Effector memory CD8-positive, alpha-beta T cell (primary cell): ENCODE data around the gene ABT1.
A peak's percentile ranks its signal among the peaks of the same experiment; 100 is the strongest.
"Not testable (repeated sequence)": the region's sequence is repeated elsewhere in the genome, so short reads cannot be mapped to it uniquely, and the experiment has no call there.

Source experiments
- ATAC-seq: fragments of 150-1000 bp; cut with Tn5 transposase; replicated peaks from 2 replicates; pipeline ENCODE4 v1.10.0; 2021; ENCODE audit warnings: mild to moderate bottlenecking, moderate library complexity
- DNase-seq, 3 experiments: peaks; one replicate each; pipeline ENCODE4 v3.0.0; 2021
- H3K27ac Mint-ChIP-seq, 2 donors: one replicate each; pipeline ENCODE4 v1.8.0; 2022; ENCODE audit warnings: mild to moderate bottlenecking in 2 of 2, mixed read lengths in 2 of 2, moderate library complexity in 2 of 2
- H3K27me3 Mint-ChIP-seq, 2 donors: one replicate each; pipeline ENCODE4 v1.8.0; 2022; ENCODE audit warnings: mixed read lengths in 2 of 2
- H3K36me3 Mint-ChIP-seq: one replicate; pipeline ENCODE4 v1.8.0; 2022; ENCODE audit warnings: mild to moderate bottlenecking, moderate library complexity, mixed read lengths; ENCODE audit not compliant: insufficient read depth
- H3K4me1 Mint-ChIP-seq, 2 donors: one replicate each; pipeline ENCODE4 v1.8.0; 2022; ENCODE audit warnings: low read depth in 2 of 2, mixed read lengths in 2 of 2
- H3K4me3 Mint-ChIP-seq, 2 donors: one replicate each; pipeline ENCODE4 v1.8.0; 2022; ENCODE audit warnings: mild to moderate bottlenecking in 2 of 2, mixed read lengths in 2 of 2, moderate library complexity in 2 of 2
- H3K9me3 Mint-ChIP-seq, 2 donors: one replicate each; pipeline ENCODE4 v1.8.0; 2022; ENCODE audit warnings: mixed read lengths in 2 of 2
- total RNA-seq, 9 experiments: gene quantifications; one replicate each; lab custom pipeline; 2026; lab: John Stamatoyannopoulos, UW

The ABT1 gene
- 30.7 to 91.4 (median 71.5) reads per million in 9 experiments for total RNA-seq

GRCh38 chr6:26596579-26597388, at the start of gene ABT1:
ABT1 (plus strand) TSS chr6:26596953; CDS start chr6:26596983, 30 bp downstream.
- peaks cover 22% of the 10 kb centered on the region for H3K36me3 Mint-ChIP-seq
- peaks cover 4 to 27% of the 10 kb centered on the region in 2 donors for H3K27me3 Mint-ChIP-seq
- no peak within 1 kb of the TSS for H3K27ac Mint-ChIP-seq
- H3K4me3 Mint-ChIP-seq = no peak within 1 kb of the TSS
- peaks cover 7 to 9% of the 10 kb centered on the region in 2 donors for H3K4me1 Mint-ChIP-seq
- no peaks in the 10 kb centered on the region for H3K9me3 Mint-ChIP-seq
- peak; percentile 84 for ATAC-seq
- peak; percentile 95 to 98 (median 97) for DNase-seq

- not testable (repeated sequence) for ATAC-seq, DNase-seq, H3K4me3 Mint-ChIP-seq, H3K27me3 Mint-ChIP-seq, H3K9me3 Mint-ChIP-seq
- peaks cover 36% of the 10 kb centered on the region for H3K36me3 Mint-ChIP-seq
- H3K27ac Mint-ChIP-seq = peak overlapping the region in 1 of 2 donors; percentile 73
- peaks cover 12 to 19% of the 10 kb centered on the region in 2 donors for H3K4me1 Mint-ChIP-seq
These were observed 49.4 kb upstream of the ABT1 start for GRCh38 chr6:26547363-26547762.

- peak overlapping the region; percentile 59 to 86 for H3K27ac Mint-ChIP-seq
- DNase-seq (peak in 1 of 3 experiments; percentile 15), ATAC-seq (peak; percentile 13)
- peaks cover 11% of the 10 kb centered on the region for H3K36me3 Mint-ChIP-seq
- no peaks in the 10 kb centered on the region for H3K27me3 Mint-ChIP-seq
- no peaks in the 10 kb centered on the region for H3K9me3 Mint-ChIP-seq
- peak overlapping the region; percentile 93 for H3K4me3 Mint-ChIP-seq
- H3K4me1 Mint-ChIP-seq = peaks cover 6 to 9% of the 10 kb centered on the region in 2 donors
These were observed 46.3 kb upstream of the ABT1 start for GRCh38 chr6:26550250-26550993.

GRCh38 chr6:26552205-26552604, 44.5 kb upstream of the ABT1 start:
- H3K4me1 Mint-ChIP-seq = peaks cover 6 to 9% of the 10 kb centered on the region in 2 donors
- no peaks in the 10 kb centered on the region for H3K27me3 Mint-ChIP-seq
- H3K27ac Mint-ChIP-seq = no peak overlapping the region
- peaks cover 3% of the 10 kb centered on the region for H3K36me3 Mint-ChIP-seq
- H3K9me3 Mint-ChIP-seq = no peaks in the 10 kb centered on the region
- no peak overlapping the region for H3K4me3 Mint-ChIP-seq
- ATAC-seq = no peak
- no peak for DNase-seq

GRCh38 chr6:26552640-26553188, 44.0 kb upstream of the ABT1 start:
- no peak overlapping the region for H3K4me3 Mint-ChIP-seq
- peaks cover 6 to 9% of the 10 kb centered on the region in 2 donors for H3K4me1 Mint-ChIP-seq
- DNase-seq = no peak
- H3K27ac Mint-ChIP-seq = no peak overlapping the region
- no peaks in the 10 kb centered on the region for H3K9me3 Mint-ChIP-seq
- ATAC-seq = no peak
- H3K36me3 Mint-ChIP-seq = peaks cover 3% of the 10 kb centered on the region
- H3K27me3 Mint-ChIP-seq = no peaks in the 10 kb centered on the region

- Mint-ChIP-seq H3K27ac (no peak overlapping the region), H3K4me1 (peaks cover 6 to 9% of the 10 kb centered on the region in 2 donors), H3K4me3 (no peak overlapping the region), H3K27me3 (no peaks in the 10 kb centered on the region), H3K9me3 (no peaks in the 10 kb centered on the region), H3K36me3 (peaks cover 3% of the 10 kb centered on the region)
- DNase-seq (peak; percentile 70 to 79 (median 73)), ATAC-seq (peak; percentile 66)
These were observed 43.5 kb upstream of the ABT1 start for GRCh38 chr6:26553264-26553634.

GRCh38 chr6:26553635-26554446, 42.9 kb upstream of the ABT1 start:
- Mint-ChIP-seq H3K4me1 (peaks cover 6 to 9% of the 10 kb centered on the region in 2 donors), H3K36me3 (peaks cover 3% of the 10 kb centered on the region), H3K27me3 (no peaks in the 10 kb centered on the region), H3K9me3 (no peaks in the 10 kb centered on the region), H3K27ac (no peak overlapping the region), H3K4me3 (no peak overlapping the region)
- ATAC-seq (peak; percentile 53), DNase-seq (peak; percentile 73 to 85 (median 78))

- DNase-seq (no peak), ATAC-seq (no peak)
- H3K27me3 Mint-ChIP-seq = no peaks in the 10 kb centered on the region
- H3K4me1 Mint-ChIP-seq = peaks cover 6 to 9% of the 10 kb centered on the region in 2 donors
- H3K36me3 Mint-ChIP-seq = peaks cover 3% of the 10 kb centered on the region
- no peak overlapping the region for H3K27ac Mint-ChIP-seq
- H3K9me3 Mint-ChIP-seq = no peaks in the 10 kb centered on the region
- H3K4me3 Mint-ChIP-seq = no peak overlapping the region
These were observed 42.4 kb upstream of the ABT1 start for GRCh38 chr6:26554447-26554696.

- peak; percentile 37 to 64 (median 42) for DNase-seq
- Mint-ChIP-seq H3K4me3 (no peak overlapping the region), H3K36me3 (peaks cover 3% of the 10 kb centered on the region), H3K4me1 (peaks cover 6 to 9% of the 10 kb centered on the region in 2 donors), H3K27ac (no peak overlapping the region), H3K27me3 (no peaks in the 10 kb centered on the region), H3K9me3 (no peaks in the 10 kb centered on the region)
- ATAC-seq = peak; percentile 55
These were observed 41.9 kb upstream of the ABT1 start for GRCh38 chr6:26554697-26555504.

GRCh38 chr6:26555505-26556262, 41.1 kb upstream of the ABT1 start:
- H3K9me3 Mint-ChIP-seq = no peaks in the 10 kb centered on the region
- peaks cover 3% of the 10 kb centered on the region for H3K36me3 Mint-ChIP-seq
- no peaks in the 10 kb centered on the region for H3K27me3 Mint-ChIP-seq
- peak overlapping the region; percentile 89 for H3K27ac Mint-ChIP-seq
- H3K4me3 Mint-ChIP-seq = peak overlapping the region in 1 of 2 donors; percentile 56
- DNase-seq (no peak), ATAC-seq (no peak)
- peaks cover 6 to 9% of the 10 kb centered on the region in 2 donors for H3K4me1 Mint-ChIP-seq

GRCh38 chr6:26556263-26557070, 40.3 kb upstream of the ABT1 start:
- H3K27me3 Mint-ChIP-seq = no peaks in the 10 kb centered on the region
- H3K4me3 Mint-ChIP-seq = peak overlapping the region in 1 of 2 donors; percentile 56
- H3K27ac Mint-ChIP-seq = peak overlapping the region; percentile 89
- DNase-seq (peak; percentile 25 to 52 (median 28)), ATAC-seq (no peak)
- H3K9me3 Mint-ChIP-seq = no peaks in the 10 kb centered on the region
- peaks cover 2 to 5% of the 10 kb centered on the region in 2 donors for H3K4me1 Mint-ChIP-seq
- H3K36me3 Mint-ChIP-seq = no peaks in the 10 kb centered on the region
